Neural cell (in vitro differentiated cells): ENCODE data around the gene AKR1C1. TPM values are rescaled to one million over a fixed set of nuclear protein-coding genes. Genes with fewer than 3 reads are reported as not detected.

ENCODE experiments used
- H2AFZ ChIP-seq: fragments of 200-600, 300-800 bp; sonication (generic), shearing (Covaris generic); 2 replicates; pipeline ENCODE4 v1.6.0; 2014; ENCODE audit warnings: low read depth, mild to moderate bottlenecking, antibody characterized with exemption, low read length, moderate library complexity
- H3F3A ChIP-seq: fragments of 200-600 bp; shearing (Covaris generic); 2 replicates; pipeline ENCODE4 v1.6.1; 2016; ENCODE audit warnings: mild to moderate bottlenecking, moderate library complexity, mixed read lengths, antibody characterized with exemption, low read length; ENCODE audit not compliant: insufficient read depth, poor library complexity, severe bottlenecking
- H3K27ac ChIP-seq: fragments of 200-600, 300-800 bp; sonication (generic), shearing (Covaris generic); 2 replicates; pipeline ENCODE4 v1.5.1; 2014; ENCODE audit warnings: mild to moderate bottlenecking, low read length, moderate library complexity
- H3K27me3 ChIP-seq: fragments of 300-800, 200-600 bp; sonication (generic), shearing (Covaris generic); 2 replicates; pipeline ENCODE4 v1.6.0; 2014; ENCODE audit warnings: mild to moderate bottlenecking, low read depth, low read length, moderate library complexity; ENCODE audit not compliant: insufficient read depth
- H3K36me3 ChIP-seq: fragments of 300-800, 200-600 bp; sonication (generic), shearing (Covaris generic); 2 replicates; pipeline ENCODE4 v1.5.1; 2014; ENCODE audit warnings: mild to moderate bottlenecking, antibody characterized with exemption, low read length, moderate library complexity; ENCODE audit not compliant: insufficient read depth
- H3K4me2 ChIP-seq: fragments of 300-800, 200-600 bp; sonication (generic), shearing (Covaris generic); 2 replicates; pipeline ENCODE4 v1.6.0; 2014; ENCODE audit warnings: mild to moderate bottlenecking, low read length
- H3K4me3 ChIP-seq: fragments of 300-800, 200-600 bp; sonication (generic), shearing (Covaris generic); 2 replicates; pipeline ENCODE4 v1.5.1; 2014; ENCODE audit warnings: mild to moderate bottlenecking, low read length, moderate library complexity
- H3K79me2 ChIP-seq: fragments of 200-600 bp; shearing (Covaris generic); replicated peaks from 2 replicates; pipeline ENCODE4 v1.6.0; 2014; ENCODE audit warnings: mild to moderate bottlenecking, low read length, moderate library complexity; ENCODE audit not compliant: insufficient read depth
- H3K9ac ChIP-seq: fragments of 300-800, 200-600 bp; sonication (generic), shearing (Covaris generic); 2 replicates; pipeline ENCODE4 v1.6.1; 2016; ENCODE audit warnings: mild to moderate bottlenecking, low read length, mixed read lengths
- H3K9me2 ChIP-seq: fragments of 200-600 bp; shearing (Covaris generic); 2 replicates; pipeline ENCODE4 v1.6.1; 2016; ENCODE audit warnings: mild to moderate bottlenecking, low read length, mixed read lengths; ENCODE audit not compliant: insufficient read depth
- H3K9me3 ChIP-seq: fragments of 200-600, 300-800 bp; sonication (generic), shearing (Covaris generic); 2 replicates; pipeline ENCODE4 v1.6.1; 2016; ENCODE audit warnings: mild to moderate bottlenecking, mixed run types, low read length, moderate library complexity, mixed read lengths
- H4K20me1 ChIP-seq: fragments of 200-600 bp; shearing (Covaris generic); 2 replicates; pipeline ENCODE4 v1.6.1; 2016; ENCODE audit warnings: mild to moderate bottlenecking, mixed run types; ENCODE audit not compliant: insufficient read depth
- CTCF ChIP-seq: fragments of 450-650 bp; IDR thresholded peaks from 2 replicates; pipeline ENCODE4 v1.5.1; 2014; ENCODE audit warnings: antibody characterized with exemption, mild to moderate bottlenecking, moderate library complexity; ENCODE audit not compliant: poor library complexity, severe bottlenecking
- EP300 ChIP-seq: fragments of 450-650 bp; conservative IDR thresholded peaks from 2 replicates; pipeline ENCODE4 v1.6.1; 2014; ENCODE audit warnings: antibody characterized with exemption, mild to moderate bottlenecking, moderate library complexity; ENCODE audit not compliant: poor library complexity, severe bottlenecking
- EZH2 ChIP-seq: fragments of 200-600, 300-800 bp; shearing (Covaris generic), sonication (generic); IDR thresholded peaks from 2 replicates; pipeline ENCODE4 v1.6.1; 2014; ENCODE audit warnings: antibody characterized with exemption, low read length, borderline replicate concordance, mild to moderate bottlenecking; ENCODE audit not compliant: insufficient read depth, poor library complexity, severe bottlenecking
- MXI1 ChIP-seq: fragments of 450-650 bp; conservative IDR thresholded peaks from 2 replicates; pipeline ENCODE4 v1.6.1; 2014; ENCODE audit warnings: antibody characterized with exemption, mild to moderate bottlenecking; ENCODE audit not compliant: poor library complexity, severe bottlenecking
- POLR2AphosphoS5 ChIP-seq: IDR thresholded peaks from 2 replicates; pipeline ENCODE4 v1.6.1; 2012
- RAD21 ChIP-seq: fragments of 450-650 bp; conservative IDR thresholded peaks from 2 replicates; pipeline ENCODE4 v1.6.1; 2014; ENCODE audit warnings: antibody characterized with exemption, mild to moderate bottlenecking, moderate library complexity
- REST ChIP-seq: IDR thresholded peaks from 2 replicates; pipeline ENCODE4 v1.6.1; 2012; ENCODE audit warnings: borderline replicate concordance
- SMC3 ChIP-seq: fragments of 450-650 bp; conservative IDR thresholded peaks from 2 replicates; pipeline ENCODE4 v1.6.1; 2014; ENCODE audit warnings: antibody characterized with exemption, mild to moderate bottlenecking, moderate library complexity; ENCODE audit not compliant: poor library complexity
- TAF1 ChIP-seq: IDR thresholded peaks from 2 replicates; pipeline ENCODE4 v1.6.1; 2012; ENCODE audit warnings: low read depth
- polyA plus RNA-seq: library from polyadenylated mRNA; depleted of rRNA; stranded (reverse); fragments of >200 nt; gene quantifications from 2 replicates; pipeline ENCODE4 v1.2.3, GENCODE V29; 2014

The AKR1C1 gene
- polyA plus RNA-seq, 1 donor from 2014 or later: 183 TPM

- H3K79me2 ChIP-seq: no peaks in the 10 kb centered on the region
- H3K27ac ChIP-seq: no peak overlapping the region
- no peak overlapping the region for H3K4me3 ChIP-seq
- TF ChIP-seq RAD21 (no peak), TAF1 (no peak), REST (no peak), EP300 (no peak), SMC3 (no peak), CTCF (no peak), EZH2 (no peak), POLR2AphosphoS5 (no peak), MXI1 (no peak)
- H3K4me2 ChIP-seq: no peak overlapping the region
- H4K20me1 ChIP-seq: no peaks in the 10 kb centered on the region
- no peaks in the 10 kb centered on the region for H3F3A ChIP-seq
- H3K9ac ChIP-seq: no peak overlapping the region
- no peaks in the 10 kb centered on the region for H3K36me3 ChIP-seq
- no peaks in the 10 kb centered on the region for H3K27me3 ChIP-seq
- no peak overlapping the region for H2AFZ ChIP-seq
- H3K9me2 ChIP-seq: no peaks in the 10 kb centered on the region
- H3K9me3 ChIP-seq: no peaks in the 10 kb centered on the region
Measured at GRCh38 chr10:4998671-4999070, 35.5 kb downstream of the AKR1C1 start.

- H3K79me2 ChIP-seq: no peaks in the 10 kb centered on the region
- peak overlapping the region; percentile 58 for H3K4me3 ChIP-seq
- no peaks in the 10 kb centered on the region for H3K9me3 ChIP-seq
Measured at GRCh38 chr10:5002013-5002727, 39.0 kb downstream of the AKR1C1 start.

More at GRCh38 chr10:5002013-5002727, 39.0 kb downstream of the AKR1C1 start:
- no peaks in the 10 kb centered on the region for H3K27me3 ChIP-seq
- H2AFZ ChIP-seq: peak overlapping the region; percentile 9
- H3K9me2 ChIP-seq: no peaks in the 10 kb centered on the region
- H4K20me1 ChIP-seq: no peaks in the 10 kb centered on the region
- no peaks in the 10 kb centered on the region for H3K36me3 ChIP-seq
- no peaks in the 10 kb centered on the region for H3F3A ChIP-seq
- H3K27ac ChIP-seq: peak overlapping the region; percentile 2
- H3K4me2 ChIP-seq: peak overlapping the region; percentile 74
- no peak overlapping the region for H3K9ac ChIP-seq
- TF ChIP-seq MXI1: no peak
- no peak for TF ChIP-seq EP300
- no peak for TF ChIP-seq CTCF
